ENCODE results near the gene IDH1.

Gene IDH1

GRCh38 chr2:208248601-208249000 lies 6.3 kb downstream of the IDH1 start:
- Histone ChIP-seq H3K4me1 (ENCODE audit: control insufficient read depth, insufficient read depth, low read length, poor library complexity, severe bottlenecking) (peaks cover 6% of the 10 kb centered on the region), H3K36me3 (ENCODE audit: control insufficient read depth, insufficient read depth, low read length) (peaks cover 97% of the 10 kb centered on the region)
- 96 to 100% methylated on average over 1 to 3 of the region's 3 CpGs for WGBS, 2 experiments (ENCODE audit: insufficient coverage in 2 of 2)

GRCh38 chr2:208245746-208246145 lies 9.1 kb downstream of the IDH1 start:
- H3K27ac ChIP-seq (ENCODE audit: low read depth, low read length, severe bottlenecking), result no peak overlapping the region
- no peak overlapping the region for H3K4me3 ChIP-seq (ENCODE audit: extremely low read depth, insufficient read depth, low read length, poor library complexity, severe bottlenecking)
- 76 to 96% methylated on average over 3 of the region's 3 CpGs for WGBS, 2 experiments (ENCODE audit: insufficient coverage in 2 of 2)
- H3K9me3 ChIP-seq (ENCODE audit: control insufficient read depth, low read length), result no peaks in the 10 kb centered on the region
- peaks cover 98% of the 10 kb centered on the region for H3K36me3 ChIP-seq (ENCODE audit: control insufficient read depth, insufficient read depth, low read length)
- H3K4me1 ChIP-seq (ENCODE audit: control insufficient read depth, insufficient read depth, low read length, poor library complexity, severe bottlenecking), result no peaks in the 10 kb centered on the region

More at GRCh38 chr2:208248601-208249000, 6.3 kb downstream of the IDH1 start:
- Histone ChIP-seq H3K4me3 (ENCODE audit: extremely low read depth, insufficient read depth, low read length, poor library complexity, severe bottlenecking) (no peak overlapping the region), H3K9me3 (ENCODE audit: control insufficient read depth, low read length) (no peaks in the 10 kb centered on the region), H3K27ac (ENCODE audit: low read depth, low read length, severe bottlenecking) (no peak overlapping the region)

- no peak overlapping the region for H3K27ac ChIP-seq (ENCODE audit: low read depth, low read length, severe bottlenecking)
- H3K36me3 ChIP-seq (ENCODE audit: control insufficient read depth, insufficient read depth, low read length), result peaks cover 100% of the 10 kb centered on the region
- no peaks in the 10 kb centered on the region for H3K4me1 ChIP-seq (ENCODE audit: control insufficient read depth, insufficient read depth, low read length, poor library complexity, severe bottlenecking)
- no peaks in the 10 kb centered on the region for H3K9me3 ChIP-seq (ENCODE audit: control insufficient read depth, low read length)
- no peak overlapping the region for H3K4me3 ChIP-seq (ENCODE audit: extremely low read depth, insufficient read depth, low read length, poor library complexity, severe bottlenecking)
Measured at GRCh38 chr2:208244422-208244821, 10.4 kb downstream of the IDH1 start.

- Histone ChIP-seq H3K4me1 (ENCODE audit: control insufficient read depth, insufficient read depth, low read length, poor library complexity, severe bottlenecking) (no peaks in the 10 kb centered on the region), H3K4me3 (ENCODE audit: extremely low read depth, insufficient read depth, low read length, poor library complexity, severe bottlenecking) (no peak overlapping the region), H3K36me3 (ENCODE audit: control insufficient read depth, insufficient read depth, low read length) (peaks cover 97% of the 10 kb centered on the region), H3K9me3 (ENCODE audit: control insufficient read depth, low read length) (no peaks in the 10 kb centered on the region), H3K27ac (ENCODE audit: low read depth, low read length, severe bottlenecking) (no peak overlapping the region)
- 80% methylated on average over 1 of the region's 3 CpGs; no CpG with 5 or more reads in 1 of the 2 experiments for WGBS, 2 experiments (ENCODE audit: insufficient coverage in 2 of 2)
Measured at GRCh38 chr2:208240619-208241209, 14.2 kb downstream of the IDH1 start.

GRCh38 chr2:208239770-208240493 lies 14.9 kb downstream of the IDH1 start:
- Histone ChIP-seq H3K4me3 (ENCODE audit: extremely low read depth, insufficient read depth, low read length, poor library complexity, severe bottlenecking) (no peak overlapping the region), H3K27ac (ENCODE audit: low read depth, low read length, severe bottlenecking) (no peak overlapping the region), H3K9me3 (ENCODE audit: control insufficient read depth, low read length) (no peaks in the 10 kb centered on the region), H3K36me3 (ENCODE audit: control insufficient read depth, insufficient read depth, low read length) (peaks cover 90% of the 10 kb centered on the region), H3K4me1 (ENCODE audit: control insufficient read depth, insufficient read depth, low read length, poor library complexity, severe bottlenecking) (no peaks in the 10 kb centered on the region)
- WGBS, 2 experiments (ENCODE audit: insufficient coverage in 2 of 2), result 96 to 100% methylated on average over 8 of the region's 9 CpGs

GRCh38 chr2:208235860-208236259 lies 19.0 kb downstream of the IDH1 start:
- no peak overlapping the region for H3K27ac ChIP-seq (ENCODE audit: low read depth, low read length, severe bottlenecking)
- no peaks in the 10 kb centered on the region for H3K4me1 ChIP-seq (ENCODE audit: control insufficient read depth, insufficient read depth, low read length, poor library complexity, severe bottlenecking)
- no peak overlapping the region for H3K4me3 ChIP-seq (ENCODE audit: extremely low read depth, insufficient read depth, low read length, poor library complexity, severe bottlenecking)
- no CpG with 5 or more reads among the region's 2 CpGs for WGBS, 2 experiments (ENCODE audit: insufficient coverage in 2 of 2)
- H3K36me3 ChIP-seq (ENCODE audit: control insufficient read depth, insufficient read depth, low read length), result peaks cover 49% of the 10 kb centered on the region
- no peaks in the 10 kb centered on the region for H3K9me3 ChIP-seq (ENCODE audit: control insufficient read depth, low read length)

GRCh38 chr2:208234786-208235185 lies 20.1 kb downstream of the IDH1 start:
- H3K36me3 ChIP-seq (ENCODE audit: control insufficient read depth, insufficient read depth, low read length), result peaks cover 38% of the 10 kb centered on the region

GRCh38 chr2:208228476-208228875 lies 26.4 kb downstream of the IDH1 start:
- no peak overlapping the region for H3K4me3 ChIP-seq (ENCODE audit: extremely low read depth, insufficient read depth, low read length, poor library complexity, severe bottlenecking)
- H3K36me3 ChIP-seq (ENCODE audit: control insufficient read depth, insufficient read depth, low read length), result no peaks in the 10 kb centered on the region
- no peaks in the 10 kb centered on the region for H3K9me3 ChIP-seq (ENCODE audit: control insufficient read depth, low read length)
- no peak overlapping the region for H3K27ac ChIP-seq (ENCODE audit: low read depth, low read length, severe bottlenecking)
- H3K4me1 ChIP-seq (ENCODE audit: control insufficient read depth, insufficient read depth, low read length, poor library complexity, severe bottlenecking), result no peaks in the 10 kb centered on the region
- WGBS, 2 experiments (ENCODE audit: insufficient coverage in 2 of 2), result 100% methylated on average over 1 of the region's 1 CpG; no CpG with 5 or more reads in 1 of the 2 experiments

More at GRCh38 chr2:208234786-208235185, 20.1 kb downstream of the IDH1 start:
- Histone ChIP-seq H3K9me3 (ENCODE audit: control insufficient read depth, low read length) (no peaks in the 10 kb centered on the region), H3K4me1 (ENCODE audit: control insufficient read depth, insufficient read depth, low read length, poor library complexity, severe bottlenecking) (no peaks in the 10 kb centered on the region), H3K27ac (ENCODE audit: low read depth, low read length, severe bottlenecking) (no peak overlapping the region), H3K4me3 (ENCODE audit: extremely low read depth, insufficient read depth, low read length, poor library complexity, severe bottlenecking) (no peak overlapping the region)
- 100% methylated on average over 1 of the region's 1 CpG; no CpG with 5 or more reads in 1 of the 2 experiments for WGBS, 2 experiments (ENCODE audit: insufficient coverage in 2 of 2)

- H3K9me3 ChIP-seq (ENCODE audit: control insufficient read depth, low read length), result no peaks in the 10 kb centered on the region
- H3K4me1 ChIP-seq (ENCODE audit: control insufficient read depth, insufficient read depth, low read length, poor library complexity, severe bottlenecking), result no peaks in the 10 kb centered on the region
- no peak overlapping the region for H3K27ac ChIP-seq (ENCODE audit: low read depth, low read length, severe bottlenecking)
- 92 to 93% methylated on average over 29 to 30 of the region's 33 CpGs for WGBS, 2 experiments (ENCODE audit: insufficient coverage in 2 of 2)
- no peaks in the 10 kb centered on the region for H3K36me3 ChIP-seq (ENCODE audit: control insufficient read depth, insufficient read depth, low read length)
- H3K4me3 ChIP-seq (ENCODE audit: extremely low read depth, insufficient read depth, low read length, poor library complexity, severe bottlenecking), result no peak overlapping the region
Measured at GRCh38 chr2:208227581-208228232, 27.2 kb downstream of the IDH1 start.

GRCh38 chr2:208224802-208225201 lies 30.1 kb downstream of the IDH1 start:
- H3K4me3 ChIP-seq (ENCODE audit: extremely low read depth, insufficient read depth, low read length, poor library complexity, severe bottlenecking), result no peak overlapping the region
- no peaks in the 10 kb centered on the region for H3K4me1 ChIP-seq (ENCODE audit: control insufficient read depth, insufficient read depth, low read length, poor library complexity, severe bottlenecking)
- 82% methylated on average over 2 of the region's 2 CpGs; no CpG with 5 or more reads in 1 of the 2 experiments for WGBS, 2 experiments (ENCODE audit: insufficient coverage in 2 of 2)
- H3K9me3 ChIP-seq (ENCODE audit: control insufficient read depth, low read length), result no peaks in the 10 kb centered on the region
- no peak overlapping the region for H3K27ac ChIP-seq (ENCODE audit: low read depth, low read length, severe bottlenecking)
- H3K36me3 ChIP-seq (ENCODE audit: control insufficient read depth, insufficient read depth, low read length), result no peaks in the 10 kb centered on the region

GRCh38 chr2:208222351-208222750 lies 32.5 kb downstream of the IDH1 start:
- no peak overlapping the region for H3K27ac ChIP-seq (ENCODE audit: low read depth, low read length, severe bottlenecking)
- no peak overlapping the region for H3K4me3 ChIP-seq (ENCODE audit: extremely low read depth, insufficient read depth, low read length, poor library complexity, severe bottlenecking)
- 93 to 100% methylated on average over 2 to 3 of the region's 3 CpGs for WGBS, 2 experiments (ENCODE audit: insufficient coverage in 2 of 2)
- no peaks in the 10 kb centered on the region for H3K9me3 ChIP-seq (ENCODE audit: control insufficient read depth, low read length)
- H3K4me1 ChIP-seq (ENCODE audit: control insufficient read depth, insufficient read depth, low read length, poor library complexity, severe bottlenecking), result no peaks in the 10 kb centered on the region
- H3K36me3 ChIP-seq (ENCODE audit: control insufficient read depth, insufficient read depth, low read length), result no peaks in the 10 kb centered on the region

All from mesodermal cell (in vitro differentiated cells).